SK-N-SH (cell line): Measurements from ENCODE around the gene GALNT13. TPM values are rescaled to one million over a fixed set of nuclear protein-coding genes. Genes with fewer than 3 reads are reported as not detected.

Experiments used
- CTCF ChIA-PET: fragments of 300-600, 350-600 bp; formaldehyde crosslinking; extraction: SDS; loops from one replicate; lab custom pipeline; 2021; lab: Yijun Ruan, JAX
- POLR2A ChIA-PET: fragments of 350-600 bp; sonication (Branson Sonifier 250); formaldehyde crosslinking; extraction: SDS; loops from one replicate; lab custom pipeline; 2020; ENCODE audit warnings: antibody characterized with exemption, inconsistent platforms; lab: Yijun Ruan, JAX
- DNase-seq: peaks from one replicate; pipeline ENCODE4 v3.0.0; 2012
- H2AFZ ChIP-seq: fragments of 200-600 bp; sonication (generic); 2 replicates; pipeline ENCODE4 v1.8.1; 2016; ENCODE audit warnings: antibody characterized with exemption, mild to moderate bottlenecking, low read depth
- H3F3A ChIP-seq: fragments of 200-600 bp; sonication (generic); replicated peaks from 2 replicates; pipeline ENCODE3; 2016; ENCODE audit warnings: antibody characterized with exemption, mild to moderate bottlenecking; ENCODE audit not compliant: insufficient read depth
- H3K27ac ChIP-seq, 2 experiments: fragments of 200-500 bp in 1 of 2; fragments of 200-600 bp in 1 of 2; sonication (Bioruptor generic) in 1 of 2; sonication (generic), shearing (Covaris generic) in 1 of 2; 2 replicates each; pipeline versions ENCODE4 v1.5.1 to v1.6.1; 2014 to 2016; ENCODE audit warnings: low read depth in 2 of 2, inconsistent platforms in 1 of 2, low read length in 1 of 2, mild to moderate bottlenecking in 1 of 2, mixed read lengths in 1 of 2
- H3K27me3 ChIP-seq: fragments of 200-600 bp; sonication (generic), shearing (Covaris generic); 2 replicates; pipeline ENCODE4 v1.6.1; 2016; ENCODE audit warnings: mixed run types; ENCODE audit not compliant: insufficient read depth
- H3K36me3 ChIP-seq, 2 experiments: fragments of 200-500 bp in 1 of 2; fragments of 200-600 bp in 1 of 2; sonication (Bioruptor generic) in 1 of 2; sonication (generic) in 1 of 2; replicated peaks in 1 of 2; 2 replicates each; pipeline versions ENCODE3 to v1.5.1; 2014 to 2016; ENCODE audit warnings: low read length in 1 of 2, mild to moderate bottlenecking in 1 of 2; ENCODE audit not compliant: insufficient read depth in 2 of 2, control insufficient read depth in 1 of 2
- H3K4me1 ChIP-seq, 2 experiments: fragments of 200-500 bp in 1 of 2; fragments of 200-600 bp in 1 of 2; sonication (Bioruptor generic) in 1 of 2; sonication (generic), shearing (Covaris generic) in 1 of 2; 2 replicates each; pipeline versions ENCODE4 v1.5.1 to v1.6.1; 2014 to 2016; ENCODE audit warnings: low read depth in 1 of 2, low read length in 1 of 2, mixed run types in 1 of 2; ENCODE audit not compliant: insufficient read depth in 2 of 2, control insufficient read depth in 1 of 2
- H3K4me2 ChIP-seq: fragments of 200-600 bp; sonication (generic), shearing (Covaris generic); 2 replicates; pipeline ENCODE4 v1.6.1; 2017; ENCODE audit warnings: mixed run types
- H3K4me3 ChIP-seq, 2 experiments: fragments of 200-500 bp in 1 of 2; fragments of 200-600 bp in 1 of 2; sonication (Bioruptor generic) in 1 of 2; sonication (generic), shearing (Covaris generic) in 1 of 2; 2 replicates each; pipeline versions ENCODE4 v1.5.1 to v1.8.1; 2014 to 2016; ENCODE audit warnings: low read depth in 2 of 2, inconsistent platforms in 1 of 2, low read length in 1 of 2, mild to moderate bottlenecking in 1 of 2, mixed read lengths in 1 of 2, moderate library complexity in 1 of 2
- H3K79me2 ChIP-seq: fragments of 200-600 bp; sonication (generic); 2 replicates; pipeline ENCODE4 v1.8.1; 2017; ENCODE audit warnings: mild to moderate bottlenecking; ENCODE audit not compliant: insufficient read depth
- H3K9ac ChIP-seq: fragments of 200-600 bp; sonication (generic); 2 replicates; pipeline ENCODE4 v1.6.1; 2017; ENCODE audit warnings: mixed run types
- H3K9me2 ChIP-seq: fragments of 200-600 bp; sonication (generic); 2 replicates; pipeline ENCODE4 v1.6.1; 2017; ENCODE audit warnings: mixed run types
- H3K9me3 ChIP-seq: fragments of 200-600 bp; sonication (generic); 2 replicates; pipeline ENCODE4 v1.6.1; 2017; ENCODE audit warnings: mixed run types, mild to moderate bottlenecking, moderate library complexity
- H4K20me1 ChIP-seq: fragments of 200-600 bp; sonication (generic); 2 replicates; pipeline ENCODE4 v1.6.1; 2017; ENCODE audit warnings: mild to moderate bottlenecking, mixed run types; ENCODE audit not compliant: insufficient read depth
- ELF1 ChIP-seq: IDR thresholded peaks from 2 replicates; pipeline ENCODE4 v1.4.0; 2012
- JUND ChIP-seq: IDR thresholded peaks from 2 replicates; pipeline ENCODE4 v1.4.0; 2012
- RAD21 ChIP-seq: IDR thresholded peaks from 2 replicates; pipeline ENCODE4 v1.6.1; 2012; ENCODE audit warnings: mild to moderate bottlenecking, low read length
- SMC3 ChIP-seq: IDR thresholded peaks from 2 replicates; pipeline ENCODE4 v1.6.1; 2012; ENCODE audit warnings: low read depth, low read length, improper control_type of control experiment
- WGBS: methylation state at CpG from one replicate; pipeline ENCODE4 v1.1.6; 2017; ENCODE audit warnings: low lambda C conversion rate; 5-methylcytosine and 5-hydroxymethylcytosine counted together
- polyA plus RNA-seq, 3 experiments: library from polyadenylated mRNA; depleted of rRNA; stranded (reverse); fragments of >200 nt; gene quantifications; 2 replicates each; pipeline ENCODE4 v1.2.3, GENCODE V29; 2012
- TF ChIP-seq, protein P1 (sequence below): fragments of 200-600 bp; sonication (generic); IDR thresholded peaks from 2 replicates; pipeline ENCODE4 v1.6.1; 2017; ENCODE audit warnings: antibody characterized with exemption, mild to moderate bottlenecking, moderate library complexity
- TF ChIP-seq, protein P2 (sequence below): fragments of 150-350 bp; IDR thresholded peaks from 2 replicates; pipeline ENCODE4 v1.6.1; 2017; ENCODE audit warnings: antibody characterized with exemption, low read length, low read depth, borderline replicate concordance

The GALNT13 gene
- polyA plus RNA-seq, 1 of the 3 experiments (the other 2 are of a cell fraction), result 0.33 TPM

- no peak for TF ChIP-seq ELF1
- TF ChIP-seq, all 33 proteins: peak for 0
Measured at GRCh38 chr2:154452471-154452870, 580.7 kb downstream of the GALNT13 start (continued).

DNA sequence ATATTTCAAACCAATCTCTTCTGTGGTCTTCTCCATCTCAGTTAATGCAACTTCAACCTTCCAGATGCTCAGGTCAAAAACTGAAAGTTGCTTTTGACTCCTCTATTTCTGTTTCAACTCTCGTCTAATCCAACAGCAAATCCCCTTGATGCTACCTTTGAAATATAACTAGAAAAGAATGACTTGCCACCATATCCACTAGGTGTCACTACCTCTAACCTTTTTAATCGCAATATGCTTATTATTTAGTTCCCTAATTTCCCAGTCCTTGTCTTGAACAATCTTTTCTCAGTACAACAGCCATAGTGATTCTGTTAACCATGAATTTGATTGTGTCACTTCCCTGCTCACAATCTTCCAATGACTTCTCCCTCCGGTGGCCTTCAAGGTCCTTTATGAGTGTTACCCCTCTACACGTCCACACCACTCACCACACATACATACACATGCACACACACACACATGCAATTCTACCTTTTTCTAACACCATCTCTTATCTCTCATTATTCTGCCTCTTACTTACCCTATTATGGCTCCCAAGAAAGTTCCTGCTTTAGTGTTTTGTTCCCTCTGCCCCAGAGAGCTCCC, 581.3 kb downstream of the GALNT13 start:
- no peak overlapping the region for H3K4me3 ChIP-seq
- TF ChIP-seq, protein P1, sequence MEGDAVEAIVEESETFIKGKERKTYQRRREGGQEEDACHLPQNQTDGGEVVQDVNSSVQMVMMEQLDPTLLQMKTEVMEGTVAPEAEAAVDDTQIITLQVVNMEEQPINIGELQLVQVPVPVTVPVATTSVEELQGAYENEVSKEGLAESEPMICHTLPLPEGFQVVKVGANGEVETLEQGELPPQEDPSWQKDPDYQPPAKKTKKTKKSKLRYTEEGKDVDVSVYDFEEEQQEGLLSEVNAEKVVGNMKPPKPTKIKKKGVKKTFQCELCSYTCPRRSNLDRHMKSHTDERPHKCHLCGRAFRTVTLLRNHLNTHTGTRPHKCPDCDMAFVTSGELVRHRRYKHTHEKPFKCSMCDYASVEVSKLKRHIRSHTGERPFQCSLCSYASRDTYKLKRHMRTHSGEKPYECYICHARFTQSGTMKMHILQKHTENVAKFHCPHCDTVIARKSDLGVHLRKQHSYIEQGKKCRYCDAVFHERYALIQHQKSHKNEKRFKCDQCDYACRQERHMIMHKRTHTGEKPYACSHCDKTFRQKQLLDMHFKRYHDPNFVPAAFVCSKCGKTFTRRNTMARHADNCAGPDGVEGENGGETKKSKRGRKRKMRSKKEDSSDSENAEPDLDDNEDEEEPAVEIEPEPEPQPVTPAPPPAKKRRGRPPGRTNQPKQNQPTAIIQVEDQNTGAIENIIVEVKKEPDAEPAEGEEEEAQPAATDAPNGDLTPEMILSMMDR, result peak; percentile 53
- TF ChIP-seq, protein P2, sequence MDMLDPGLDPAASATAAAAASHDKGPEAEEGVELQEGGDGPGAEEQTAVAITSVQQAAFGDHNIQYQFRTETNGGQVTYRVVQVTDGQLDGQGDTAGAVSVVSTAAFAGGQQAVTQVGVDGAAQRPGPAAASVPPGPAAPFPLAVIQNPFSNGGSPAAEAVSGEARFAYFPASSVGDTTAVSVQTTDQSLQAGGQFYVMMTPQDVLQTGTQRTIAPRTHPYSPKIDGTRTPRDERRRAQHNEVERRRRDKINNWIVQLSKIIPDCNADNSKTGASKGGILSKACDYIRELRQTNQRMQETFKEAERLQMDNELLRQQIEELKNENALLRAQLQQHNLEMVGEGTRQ, result no peak
- peak; percentile 24; the same call in 1 of the 2 replicates for TF ChIP-seq RAD21
- TF ChIP-seq, all 33 proteins: peak for 2
- Histone ChIP-seq H3K79me2 (no peaks in the 10 kb centered on the region), H2AFZ (no peak overlapping the region), H3K4me1 (no peaks in the 10 kb centered on the region), H3K9ac (no peak overlapping the region), H3F3A (no peaks in the 10 kb centered on the region), H4K20me1 (no peaks in the 10 kb centered on the region), H3K27ac (no peak overlapping the region), H3K4me2 (no peak overlapping the region), H3K36me3 (no peaks in the 10 kb centered on the region), H3K9me3 (no peaks in the 10 kb centered on the region), H3K27me3 (no peaks in the 10 kb centered on the region), H3K9me2 (no peaks in the 10 kb centered on the region)
- no peak for DNase-seq
- ChIA-PET POLR2A (no interaction called here), CTCF (interaction anchor here (1.0 to 1.3 kb wide), 4 partner anchors 8 to 110 kb away, joined by 3 to 4 read pairs (median 4); no protein-coding TSS in a partner anchor)
- 75% methylated on average over 4 of the region's 4 CpGs for WGBS

GRCh38 chr2:154455166-154455565, 583.4 kb downstream of the GALNT13 start:
- H2AFZ ChIP-seq, result no peak overlapping the region
- H3K9ac ChIP-seq, result no peak overlapping the region
- H3K27me3 ChIP-seq, result no peaks in the 10 kb centered on the region
- H3K36me3 ChIP-seq, result no peaks in the 10 kb centered on the region
- ChIA-PET POLR2A (no interaction called here), CTCF (interaction anchor here (1.1 to 1.9 kb wide), 2 partner anchors 9 to 169 kb away, joined by 4 to 5 read pairs; no protein-coding TSS in a partner anchor)
- WGBS, result 79% methylated on average over 4 of the region's 4 CpGs
- no peaks in the 10 kb centered on the region for H3K79me2 ChIP-seq
- no peaks in the 10 kb centered on the region for H3K9me3 ChIP-seq
- no peaks in the 10 kb centered on the region for H3K9me2 ChIP-seq
- H3K4me3 ChIP-seq, result no peak overlapping the region
- H4K20me1 ChIP-seq, result no peaks in the 10 kb centered on the region
- no peaks in the 10 kb centered on the region for H3F3A ChIP-seq
- H3K4me2 ChIP-seq, result no peak overlapping the region; the same call in 1 of the 2 replicates
- no peak for DNase-seq
- no peak overlapping the region for H3K27ac ChIP-seq
- TF ChIP-seq SMC3, result no peak
- peak; percentile 8; the same call in 1 of the 2 replicates for TF ChIP-seq JUND
- no peaks in the 10 kb centered on the region for H3K4me1 ChIP-seq
